GM23248 (cell line): ENCODE measurements around the gene DCAF16.

Experiments
- EZH2 ChIP-seq: fragments of 200-600 bp; sonication (generic); IDR thresholded peaks from 2 replicates; pipeline ENCODE4 v1.6.1; 2018; ENCODE audit warnings: antibody characterized with exemption, mild to moderate bottlenecking; ENCODE audit not compliant: insufficient read depth, poor library complexity, severe bottlenecking
- EZH2phosphoT487 ChIP-seq: fragments of 200-600 bp; sonication (generic); IDR thresholded peaks from 2 replicates; pipeline ENCODE4 v1.6.1; 2018; ENCODE audit warnings: antibody characterized with exemption, moderate library complexity, mild to moderate bottlenecking, low read depth; ENCODE audit not compliant: insufficient read depth

DNA sequence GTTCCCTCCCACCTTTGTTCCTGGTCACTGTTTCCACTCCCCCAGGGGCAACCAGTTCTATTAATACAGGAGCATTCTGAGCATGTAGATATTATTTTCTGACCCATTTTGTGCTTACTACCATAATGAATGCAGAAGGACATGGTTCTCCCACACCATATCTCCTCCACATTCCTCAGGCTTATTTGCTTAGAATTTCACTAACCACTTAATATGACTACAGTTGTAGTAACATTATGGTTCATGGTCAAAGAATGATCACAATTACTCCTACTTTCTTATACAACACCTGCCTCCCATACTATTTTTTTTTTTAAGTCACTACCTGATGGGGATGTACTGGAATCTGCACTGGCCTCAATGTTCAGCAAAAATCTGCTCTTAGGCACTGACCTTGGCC is 21.6 kb downstream of the DCAF16 start:
- TF ChIP-seq EZH2: no peak
- TF ChIP-seq EZH2phosphoT487: no peak
